ENCODE measurements around the gene FCSK.

Gene FCSK

DNA sequence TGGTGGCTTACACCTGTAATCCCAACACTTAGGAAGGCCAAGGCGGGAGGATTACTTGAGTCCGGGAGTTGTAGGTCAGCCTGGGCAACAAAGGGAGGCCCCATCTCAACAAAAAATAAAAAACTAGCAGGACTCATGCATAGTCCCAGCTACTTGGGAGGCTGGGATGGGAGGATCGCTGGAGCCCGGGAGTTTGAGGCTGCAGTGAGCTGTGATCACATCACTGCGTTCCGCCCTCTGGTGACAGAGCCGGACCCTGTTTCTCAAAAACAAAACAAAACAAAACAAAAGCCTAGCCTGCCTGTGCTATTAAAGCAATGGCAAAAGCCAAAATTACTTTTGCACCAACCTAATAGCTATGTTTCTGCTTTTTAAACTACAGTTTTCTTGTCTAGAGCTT is 1.5 kb downstream of the FCSK start:
- DNase-seq: no peak

DNA sequence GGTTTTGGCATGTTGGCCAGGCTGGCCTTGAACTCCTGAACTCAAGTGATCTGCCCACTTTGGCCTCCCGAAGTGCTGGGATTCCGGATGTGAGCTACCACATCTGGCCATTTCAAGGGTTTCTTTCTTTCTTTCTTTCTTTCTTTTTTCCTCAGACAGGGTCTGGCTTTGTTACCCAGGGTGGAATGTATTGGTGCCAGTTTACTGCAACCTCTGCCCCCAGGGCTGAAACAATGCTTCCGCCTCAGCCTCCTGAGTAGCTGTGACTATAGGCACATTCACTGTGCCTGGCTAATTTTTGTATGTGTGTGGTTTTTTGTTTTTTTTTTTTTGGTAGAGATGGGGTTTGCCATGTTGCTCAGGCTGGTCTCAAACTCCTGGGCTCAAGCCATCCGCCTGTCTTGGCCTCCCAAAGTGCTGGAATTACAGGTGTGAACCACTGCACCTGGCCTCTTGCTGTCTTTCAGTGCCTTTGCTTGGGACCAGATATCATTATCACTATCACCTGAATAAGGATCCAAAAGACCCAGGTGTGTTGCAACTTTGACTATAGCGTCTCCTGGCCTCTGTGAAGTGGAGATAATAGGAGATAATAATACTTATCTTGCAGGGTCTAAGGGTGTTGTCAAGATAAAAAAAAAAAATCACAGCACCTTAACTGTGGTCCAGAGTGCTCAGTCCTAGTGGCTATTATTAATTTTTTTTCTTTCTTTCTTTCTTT is 3.2 kb downstream of the FCSK start:
- no peak for DNase-seq

DNA sequence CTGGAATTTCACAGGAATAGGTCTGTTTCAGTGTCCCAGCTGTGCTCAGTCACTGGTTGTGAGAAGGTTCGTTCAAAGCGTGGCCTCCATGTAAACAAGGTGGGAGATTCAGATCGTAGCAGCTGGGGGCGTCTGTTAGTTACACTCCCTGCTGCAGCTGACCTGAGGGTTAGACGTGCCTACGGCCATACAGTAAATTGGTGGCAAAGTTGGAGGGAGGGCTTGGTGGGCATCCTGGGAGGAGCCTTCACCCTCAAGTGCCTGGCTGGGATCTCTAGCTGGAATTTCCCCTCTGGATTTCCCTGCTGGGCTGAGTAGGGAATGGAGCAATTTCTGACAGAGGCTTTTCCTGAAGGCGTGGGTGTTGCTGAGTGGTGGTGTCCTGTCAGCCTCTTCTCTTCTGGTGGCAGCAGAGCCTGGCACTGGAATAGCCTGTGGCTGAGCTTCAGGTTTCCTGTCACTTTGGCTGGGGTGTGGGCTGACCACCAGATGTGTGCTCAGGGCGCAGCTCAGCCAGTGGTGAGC is 6.4 kb downstream of the FCSK start:
- peak; percentile 84 to 90 (median 88) for DNase-seq

DNA sequence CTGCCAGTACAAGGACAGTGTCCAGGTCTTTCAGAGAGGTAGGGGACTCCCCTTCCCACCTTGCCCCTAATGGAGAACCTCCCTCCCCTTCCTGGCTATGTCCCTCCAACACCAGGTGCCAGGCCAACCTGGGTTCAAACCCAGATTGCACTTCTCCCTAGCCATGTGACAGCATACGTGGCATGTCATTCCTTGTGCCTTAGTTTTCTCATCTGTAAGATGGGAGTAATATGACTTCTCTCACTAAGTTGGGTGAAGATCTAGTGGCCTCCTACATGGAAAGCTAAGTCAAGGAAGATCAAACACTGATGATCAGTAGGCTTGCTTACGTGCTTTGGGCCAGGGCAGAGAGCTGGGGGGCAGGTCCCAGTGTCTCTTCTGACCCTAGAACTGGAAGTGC is 8.8 kb downstream of the FCSK start:
- no peak for DNase-seq

DNA sequence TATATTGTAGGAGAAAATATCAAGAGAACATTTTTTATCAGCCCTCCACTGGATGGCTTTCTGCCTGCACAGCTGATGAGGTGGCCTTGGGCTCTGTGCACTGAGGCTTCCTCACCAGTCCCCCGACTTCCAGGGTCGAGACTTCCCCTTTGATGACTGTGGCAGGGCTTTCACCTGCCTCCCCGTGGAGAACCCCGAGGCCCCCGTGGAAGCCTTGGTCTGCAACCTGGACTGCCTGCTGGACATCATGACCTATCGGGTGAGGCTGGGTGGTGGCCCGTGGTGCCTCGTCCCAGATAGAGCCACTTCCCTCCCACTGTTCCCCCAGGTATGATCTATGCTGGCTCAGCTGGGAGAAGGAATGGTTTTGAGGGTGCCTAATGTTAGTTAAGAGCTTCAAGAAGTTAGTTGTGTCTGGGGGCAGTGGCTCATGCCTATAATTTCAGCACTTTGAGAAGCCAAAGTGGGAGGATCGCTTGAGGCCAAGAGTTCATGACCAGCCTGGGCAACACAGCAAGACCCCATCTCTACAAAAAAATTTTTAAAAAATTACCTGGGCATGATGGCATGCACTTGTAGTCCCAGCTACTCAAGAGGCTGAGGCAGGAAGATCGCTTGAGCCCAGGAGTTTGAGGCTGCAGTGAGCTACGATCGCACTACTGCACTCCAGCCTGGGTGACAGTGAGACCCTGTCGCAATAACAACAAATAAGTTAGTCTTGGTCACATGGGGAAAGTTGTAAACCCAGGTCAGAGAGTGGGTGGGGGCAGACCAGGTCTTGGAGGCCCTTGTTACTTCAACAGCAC is 11.8 kb downstream of the FCSK start:
- DNase-seq: no peak

DNA sequence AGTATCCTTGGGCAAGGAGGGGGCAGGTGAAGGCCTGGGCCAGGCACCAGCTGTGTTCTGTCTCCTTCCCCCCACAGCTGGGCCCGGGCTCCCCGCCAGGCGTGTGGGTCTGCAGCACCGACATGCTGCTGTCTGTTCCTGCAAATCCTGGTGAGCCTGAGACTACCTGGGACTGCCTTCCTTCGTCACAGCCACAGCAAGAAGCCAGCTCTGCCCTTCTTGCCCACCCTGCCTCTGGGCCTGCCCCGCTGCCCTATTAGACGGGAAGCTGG is 12.3 kb downstream of the FCSK start:
- DNase-seq: no peak

DNA sequence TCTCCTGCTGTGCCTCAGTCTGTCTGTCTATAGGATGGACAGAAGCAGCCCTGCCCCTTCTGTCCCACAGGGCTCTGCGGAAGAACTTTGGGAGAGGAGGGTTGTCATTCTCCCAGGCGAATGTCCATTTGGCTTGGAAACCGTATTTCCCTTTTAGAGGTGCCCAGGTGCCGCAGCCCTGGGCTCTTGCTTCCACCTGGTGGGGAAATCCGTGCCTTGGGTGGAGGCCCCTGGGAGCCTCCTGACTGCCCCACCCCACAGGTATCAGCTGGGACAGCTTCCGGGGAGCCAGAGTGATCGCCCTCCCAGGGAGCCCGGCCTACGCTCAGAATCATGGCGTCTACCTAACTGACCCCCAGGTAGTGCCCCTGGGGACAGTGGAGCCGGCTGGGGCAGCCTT is 12.7 kb downstream of the FCSK start:
- no peak for DNase-seq

DNA sequence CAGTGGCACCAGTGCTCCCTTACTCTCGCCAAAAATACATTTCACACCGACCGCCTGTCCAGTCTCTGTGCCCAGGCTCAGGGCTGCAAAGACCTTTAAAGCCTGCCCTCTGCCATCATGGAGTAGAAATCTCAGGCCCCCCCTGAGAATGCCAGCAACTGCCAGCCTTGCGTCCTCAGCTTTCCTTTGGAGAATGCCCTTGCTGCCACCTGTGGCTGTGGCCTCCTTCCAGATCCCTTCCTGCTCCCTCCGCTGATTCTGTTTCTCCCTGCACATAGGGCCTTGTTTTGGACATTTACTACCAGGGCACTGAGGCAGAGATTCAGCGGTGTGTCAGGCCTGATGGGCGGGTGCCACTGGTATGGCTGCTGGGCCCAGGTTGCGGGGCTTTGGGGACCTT is 13.2 kb downstream of the FCSK start:
- no peak for DNase-seq

DNA sequence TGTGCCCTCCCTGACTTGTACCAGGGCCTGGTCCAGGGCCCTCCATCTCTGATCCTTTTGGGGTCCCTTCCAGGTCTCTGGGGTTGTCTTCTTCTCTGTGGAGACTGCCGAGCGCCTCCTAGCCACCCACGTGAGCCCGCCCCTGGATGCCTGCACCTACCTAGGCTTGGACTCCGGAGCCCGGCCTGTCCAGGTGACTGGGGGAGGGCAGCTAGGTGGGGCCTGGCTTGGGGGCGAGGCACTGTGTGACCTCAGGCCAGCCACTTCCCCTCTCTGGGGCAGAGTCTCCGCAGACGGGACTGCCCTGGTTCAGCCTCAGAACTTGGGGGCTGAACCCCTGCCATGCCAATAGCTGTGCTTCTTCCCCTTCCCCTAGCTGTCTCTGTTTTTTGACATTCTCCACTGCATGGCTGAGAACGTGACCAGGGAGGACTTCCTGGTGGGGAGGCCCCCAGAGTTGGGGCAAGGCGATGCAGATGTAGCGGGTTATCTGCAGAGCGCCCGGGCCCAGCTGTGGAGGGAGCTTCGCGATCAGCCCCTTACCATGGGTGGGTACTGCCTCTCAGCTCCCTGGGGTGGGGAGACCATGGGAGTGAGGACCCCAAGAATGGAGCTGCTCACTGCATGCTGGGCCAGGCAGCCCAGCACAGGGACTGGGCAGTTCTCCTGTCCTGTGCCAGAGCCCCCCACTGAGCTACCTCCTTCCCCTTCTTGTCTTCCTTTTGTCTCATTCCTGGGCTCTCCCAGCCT is 14.6 kb downstream of the FCSK start:
- DNase-seq: no peak

GRCh38 chr16:70470141-70470926 is 15.9 kb downstream of the FCSK start:
- no peak for DNase-seq

DNA sequence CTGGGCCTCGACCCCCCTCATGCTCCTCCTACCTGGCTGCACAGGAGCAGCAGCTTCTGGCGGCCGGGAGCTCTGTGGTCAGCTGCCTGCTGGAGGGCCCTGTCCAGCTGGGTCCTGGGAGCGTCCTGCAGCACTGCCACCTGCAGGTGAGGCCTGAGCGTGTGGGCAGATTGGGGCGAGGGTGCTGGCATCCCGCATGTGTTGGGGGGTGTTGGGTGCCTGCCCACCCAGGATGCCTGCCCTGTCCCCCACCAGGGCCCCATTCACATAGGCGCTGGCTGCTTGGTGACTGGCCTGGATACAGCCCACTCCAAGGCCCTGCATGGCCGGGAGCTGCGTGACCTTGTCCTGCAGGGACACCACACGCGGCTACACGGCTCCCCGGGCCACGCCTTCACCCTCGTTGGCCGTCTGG is 16.5 kb downstream of the FCSK start:
- peak in 2 of 3 donors; percentile 35 to 53 for DNase-seq

DNA sequence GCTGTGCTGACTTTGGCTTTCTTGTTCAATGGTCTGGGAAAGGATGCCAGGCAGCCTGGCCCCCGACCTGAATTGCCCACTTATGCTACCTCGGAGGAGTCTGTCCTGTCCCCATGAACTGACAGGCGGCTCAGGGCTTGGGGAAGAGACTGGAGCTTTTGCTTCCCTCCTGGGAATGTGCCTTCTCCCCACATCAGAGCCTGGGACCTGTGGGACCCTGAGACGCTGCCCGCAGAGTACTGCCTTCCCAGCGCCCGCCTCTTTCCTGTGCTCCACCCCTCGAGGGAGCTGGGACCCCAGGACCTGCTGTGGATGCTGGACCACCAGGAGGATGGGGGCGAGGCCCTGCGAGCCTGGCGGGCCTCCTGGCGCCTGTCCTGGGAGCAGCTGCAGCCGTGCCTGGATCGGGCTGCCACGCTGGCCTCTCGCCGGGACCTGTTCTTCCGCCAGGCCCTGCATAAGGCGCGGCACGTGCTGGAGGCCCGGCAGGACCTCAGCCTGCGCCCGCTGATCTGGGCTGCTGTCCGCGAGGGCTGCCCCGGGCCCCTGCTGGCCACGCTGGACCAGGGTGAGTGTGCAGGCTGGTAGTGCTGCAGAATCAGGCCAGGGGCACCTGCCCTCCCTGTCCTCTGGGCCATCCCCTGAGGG is 18.5 kb downstream of the FCSK start:
- DNase-seq: no peak

DNA sequence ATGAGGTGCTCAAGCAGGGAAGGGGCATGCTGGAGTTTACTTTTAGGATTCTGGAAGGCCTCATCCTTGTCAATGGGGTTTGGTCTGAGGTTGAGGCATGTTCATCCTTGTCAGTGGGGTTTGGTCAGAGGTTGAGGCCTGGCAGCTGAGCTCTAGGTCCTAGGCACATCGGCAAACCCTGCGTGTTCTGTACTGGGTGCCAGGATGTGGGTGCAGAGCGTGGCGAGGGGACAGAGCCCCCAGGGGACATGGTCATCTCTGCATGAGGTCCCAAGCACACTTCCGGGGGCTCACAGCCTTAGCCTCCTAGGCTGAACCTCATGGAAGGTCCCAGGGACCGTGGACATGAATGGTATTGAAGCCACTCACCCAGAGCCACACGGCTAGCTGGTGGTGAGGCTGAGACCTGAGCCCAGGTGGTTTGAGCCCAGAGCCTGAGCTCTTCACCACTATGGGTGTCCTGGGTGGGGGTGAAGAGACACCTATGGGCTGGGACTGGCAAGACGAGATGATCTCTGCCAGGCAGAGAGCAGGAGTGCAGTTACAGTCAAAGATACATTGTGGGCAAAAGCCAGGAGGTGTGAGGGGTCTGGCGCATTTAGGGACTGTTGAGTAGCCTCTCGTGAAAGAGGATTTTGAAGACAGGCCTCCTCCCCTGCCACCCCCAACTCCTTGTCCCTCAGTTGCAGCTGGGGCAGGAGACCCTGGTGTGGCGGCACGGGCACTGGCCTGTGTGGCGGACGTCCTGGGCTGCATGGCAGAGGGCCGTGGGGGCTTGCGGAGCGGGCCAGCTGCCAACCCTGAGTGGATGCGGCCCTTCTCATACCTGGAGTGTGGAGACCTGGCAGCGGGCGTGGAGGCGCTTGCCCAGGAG is 19.3 kb downstream of the FCSK start:
- DNase-seq: no peak

DNA sequence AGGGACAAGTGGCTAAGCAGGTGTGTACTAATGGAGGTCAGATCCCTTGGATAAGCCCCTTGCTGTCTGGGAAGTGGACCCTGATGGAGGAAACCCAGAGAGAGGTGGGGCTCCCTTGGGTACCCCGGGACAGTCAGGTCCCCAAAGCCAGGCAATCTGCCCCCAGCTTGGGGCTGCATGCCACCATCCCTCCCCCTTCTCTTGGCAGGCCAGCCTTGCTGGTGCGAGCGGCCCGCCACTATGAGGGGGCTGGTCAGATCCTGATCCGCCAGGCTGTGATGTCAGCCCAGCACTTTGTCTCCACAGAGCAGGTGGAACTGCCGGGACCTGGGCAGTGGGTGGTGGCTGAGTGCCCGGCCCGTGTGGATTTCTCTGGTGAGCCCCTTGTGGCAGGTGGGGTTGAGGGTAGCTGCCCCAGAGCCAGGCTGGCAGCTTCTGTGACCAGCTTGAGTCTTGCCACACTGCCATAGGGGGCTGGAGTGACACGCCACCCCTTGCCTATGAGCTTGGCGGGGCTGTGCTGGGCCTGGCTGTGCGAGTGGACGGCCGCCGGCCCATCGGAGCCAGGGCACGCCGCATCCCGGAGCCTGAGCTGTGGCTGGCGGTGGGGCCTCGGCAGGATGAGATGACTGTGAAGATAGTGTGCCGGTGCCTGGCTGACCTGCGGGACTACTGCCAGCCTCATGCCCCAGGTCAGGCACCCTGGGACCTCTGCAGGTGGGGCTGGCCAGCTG is 20.1 kb downstream of the FCSK start:
- DNase-seq: no peak

DNA sequence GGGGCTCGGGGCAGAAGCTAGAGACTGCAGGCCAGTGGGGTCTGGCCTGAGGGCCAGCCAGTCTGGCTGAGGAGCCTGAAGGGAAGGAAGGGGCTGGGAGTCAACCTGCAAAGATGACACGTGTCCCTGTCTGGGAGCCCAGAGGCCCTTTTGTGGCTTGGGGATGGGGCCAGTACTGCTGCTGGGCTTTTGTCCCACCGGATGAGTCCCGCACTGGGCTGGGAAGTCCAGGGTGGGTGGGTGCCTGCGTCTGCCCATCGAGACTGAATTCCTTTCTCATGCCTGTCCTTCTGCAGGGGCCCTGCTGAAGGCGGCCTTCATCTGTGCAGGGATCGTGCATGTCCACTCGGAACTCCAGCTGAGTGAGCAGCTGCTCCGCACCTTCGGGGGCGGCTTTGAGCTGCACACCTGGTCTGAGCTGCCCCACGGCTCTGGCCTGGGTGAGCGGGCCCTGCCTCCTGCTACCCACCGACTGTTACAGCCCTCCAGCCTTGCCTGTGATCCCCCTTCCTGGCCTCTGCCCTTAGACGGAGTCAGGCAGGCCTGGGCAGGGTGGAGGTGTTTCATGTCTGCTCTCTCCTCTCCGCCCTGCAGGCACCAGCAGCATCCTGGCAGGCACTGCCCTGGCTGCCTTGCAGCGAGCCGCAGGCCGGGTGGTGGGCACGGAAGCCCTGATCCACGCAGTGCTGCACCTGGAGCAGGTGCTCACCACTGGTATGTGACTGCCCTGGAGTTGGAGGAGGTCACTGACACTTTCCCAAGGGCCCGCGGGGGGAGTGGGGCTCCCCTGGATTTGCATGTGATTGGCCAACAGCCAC is 20.9 kb downstream of the FCSK start:
- no peak for DNase-seq

- DNase-seq: peak in 1 of 3 donors; percentile 8
Observed at GRCh38 chr16:70476272-70477020, 22.1 kb downstream of the FCSK start.

DNA sequence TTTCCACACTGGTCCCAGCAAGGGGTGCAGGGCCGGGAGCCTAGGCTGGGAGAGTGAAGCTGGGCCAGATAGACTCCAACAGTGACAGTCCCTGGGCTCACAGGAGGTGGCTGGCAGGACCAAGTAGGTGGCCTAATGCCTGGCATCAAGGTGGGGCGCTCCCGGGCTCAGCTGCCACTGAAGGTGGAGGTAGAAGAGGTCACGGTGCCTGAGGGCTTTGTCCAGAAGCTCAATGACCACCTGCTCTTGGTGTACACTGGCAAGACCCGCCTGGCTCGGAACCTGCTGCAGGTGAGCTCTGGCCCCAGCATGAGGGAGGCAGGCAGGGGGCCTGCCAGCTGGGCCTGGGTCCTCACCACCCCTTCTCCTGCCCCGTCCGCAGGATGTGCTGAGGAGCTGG is 23.8 kb downstream of the FCSK start:
- DNase-seq: no peak

DNA sequence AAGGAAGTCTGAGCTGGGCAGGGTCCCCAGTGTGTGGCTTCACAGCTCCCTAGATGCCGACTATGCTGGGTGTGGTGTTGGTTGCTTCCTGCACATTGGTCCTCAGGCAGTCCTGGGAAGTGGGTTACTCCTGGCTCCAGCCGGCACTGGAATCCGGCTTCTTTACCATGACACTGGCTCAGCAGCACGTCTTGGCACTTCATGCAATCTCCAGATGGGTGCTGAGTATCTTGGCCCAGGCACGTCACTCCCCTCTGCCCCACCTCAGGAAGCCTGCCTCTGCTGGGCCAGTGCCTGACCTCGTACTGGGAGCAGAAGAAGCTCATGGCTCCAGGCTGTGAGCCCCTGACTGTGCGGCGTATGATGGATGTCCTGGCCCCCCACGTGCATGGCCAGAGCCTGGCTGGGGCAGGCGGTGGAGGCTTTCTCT is 24.5 kb downstream of the FCSK start:
- no peak for DNase-seq
